Stomach smooth muscle (tissue), 2 donors: ENCODE measurements around the gene UGGT2.

Experiments used
- H3K27ac ChIP-seq: one replicate; pipeline ENCODE4 v1.7.0; 2013; ENCODE audit warnings: mild to moderate bottlenecking, low read length, inconsistent platforms
- H3K27me3 ChIP-seq, 2 donors: one replicate each; pipeline ENCODE4 v1.7.0; 2013; ENCODE audit warnings: low read length in 2 of 2; ENCODE audit not compliant: insufficient read depth in 2 of 2, control insufficient read depth in 1 of 2
- H3K36me3 ChIP-seq, 2 donors: one replicate each; pipeline ENCODE4 v1.7.0; 2013; ENCODE audit warnings: low read length in 2 of 2; ENCODE audit not compliant: control insufficient read depth in 2 of 2, insufficient read depth in 2 of 2
- H3K4me1 ChIP-seq: one replicate; pipeline ENCODE4 v1.7.0; 2013; ENCODE audit warnings: low read length; ENCODE audit not compliant: control insufficient read depth, insufficient read depth
- H3K4me3 ChIP-seq, 2 donors: one replicate each; pipeline ENCODE4 v1.7.0; 2013; ENCODE audit warnings: low read length in 2 of 2
- H3K9ac ChIP-seq, 2 donors: one replicate each; pipeline ENCODE4 v1.7.0; 2013; ENCODE audit warnings: low read length in 2 of 2, mild to moderate bottlenecking in 1 of 2
- H3K9me3 ChIP-seq, 2 donors: one replicate each; pipeline ENCODE4 v1.7.0; 2013; ENCODE audit warnings: low read length in 2 of 2; ENCODE audit not compliant: control insufficient read depth in 2 of 2
- donor health status: healthy.
- donor health status: Pancreatic carcinoma.

UGGT2 gene

GRCh38 chr13:96053003-96053703, at the start of gene UGGT2:
UGGT2 (minus strand) TSS chr13:96053401; CDS start chr13:96053312, 89 bp downstream.
- H3K27me3 ChIP-seq, result no peaks in the 10 kb centered on the region
- no peaks in the 10 kb centered on the region for H3K36me3 ChIP-seq
- peak within 1 kb of the TSS; percentile 92 to 97 for H3K4me3 ChIP-seq
- peak within 1 kb of the TSS; percentile 70 for H3K27ac ChIP-seq
- no peaks in the 10 kb centered on the region for H3K9me3 ChIP-seq
- peak within 1 kb of the TSS; percentile 76 to 88 for H3K9ac ChIP-seq
- peaks cover 7% of the 10 kb centered on the region for H3K4me1 ChIP-seq

DNA sequence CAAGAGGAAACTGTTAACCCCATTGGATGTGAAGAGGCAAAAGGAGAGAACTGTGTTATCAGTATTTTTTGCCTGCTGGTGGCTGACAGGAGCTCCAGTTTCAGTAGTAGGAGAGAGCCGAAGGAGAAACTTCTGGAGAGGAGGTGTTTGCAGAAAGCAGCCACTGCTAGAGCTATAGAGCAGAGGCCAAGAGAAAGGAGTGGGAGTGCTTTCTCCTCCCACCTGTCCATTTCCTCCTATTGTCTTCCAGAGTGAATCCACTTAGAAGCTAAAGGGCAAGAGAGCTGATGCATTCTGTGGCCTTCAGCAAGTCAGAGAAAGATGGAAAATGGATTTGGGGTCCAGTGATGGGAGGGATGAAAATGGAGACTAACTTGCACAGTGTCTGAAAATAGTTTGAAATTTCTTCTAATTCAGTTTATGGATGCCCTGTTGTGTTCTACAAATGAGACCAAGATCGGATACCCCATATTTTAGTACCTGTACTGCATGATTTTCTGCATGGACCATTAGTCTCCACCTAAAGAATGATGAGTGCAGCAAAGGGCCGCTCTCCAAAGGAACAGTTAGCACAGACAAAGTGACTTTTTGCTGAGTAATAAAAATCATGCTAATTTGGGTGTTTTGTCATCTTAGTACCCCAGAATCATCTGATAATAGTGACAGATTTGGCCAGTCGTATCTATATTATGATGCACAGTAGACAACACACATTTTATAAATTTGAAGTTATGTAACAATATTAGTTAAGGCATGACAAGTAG, 47.4 kb upstream of the UGGT2 start:
- Histone ChIP-seq H3K36me3 (no peaks in the 10 kb centered on the region), H3K9me3 (no peaks in the 10 kb centered on the region), H3K4me1 (no peaks in the 10 kb centered on the region), H3K27ac (no peak overlapping the region), H3K27me3 (no peaks in the 10 kb centered on the region), H3K4me3 (no peak overlapping the region), H3K9ac (no peak overlapping the region)

DNA sequence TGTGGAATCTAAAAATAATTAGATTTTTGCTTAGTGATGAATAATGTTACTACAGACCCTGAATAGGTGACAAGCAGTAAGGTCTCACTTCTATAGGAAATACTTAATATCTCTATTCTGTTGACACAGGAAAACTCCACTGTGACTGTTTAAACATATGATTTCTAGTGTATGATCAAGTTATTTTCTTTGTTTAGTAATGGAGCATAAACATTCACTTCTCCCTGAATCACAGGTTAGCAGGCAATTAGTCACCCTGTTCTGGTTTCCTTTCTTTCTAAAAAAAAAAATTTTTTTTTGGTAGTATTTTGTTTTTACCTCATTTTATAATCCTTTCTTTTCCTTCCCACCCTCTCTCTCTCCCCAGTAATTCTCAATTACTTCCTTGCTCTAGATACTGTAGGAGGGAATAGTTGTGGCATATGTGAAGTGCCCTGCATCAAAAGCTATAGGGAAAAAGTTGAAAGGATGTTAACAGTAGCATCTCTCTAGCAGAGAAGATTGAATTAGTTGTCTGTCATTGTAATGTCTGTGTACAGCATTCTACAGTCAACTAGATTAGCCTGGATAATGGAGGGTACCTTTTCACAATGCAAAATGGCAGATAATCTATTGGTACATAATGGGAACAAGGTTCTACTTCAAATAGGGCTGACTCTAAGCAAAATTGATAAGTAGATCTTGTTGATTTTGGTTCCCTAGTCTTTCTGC, 40.2 kb upstream of the UGGT2 start:
- peaks cover 8% of the 10 kb centered on the region for H3K4me1 ChIP-seq
- peaks cover 6 to 19% of the 10 kb centered on the region in 2 donors for H3K27me3 ChIP-seq
- H3K27ac ChIP-seq, result no peak overlapping the region
- no peaks in the 10 kb centered on the region for H3K9me3 ChIP-seq
- H3K9ac ChIP-seq, result peak overlapping the region in 1 of 2 donors; percentile 6
- peak overlapping the region in 1 of 2 donors; percentile 10 for H3K4me3 ChIP-seq
- no peaks in the 10 kb centered on the region for H3K36me3 ChIP-seq

GRCh38 chr13:96091164-96092117, 38.2 kb upstream of the UGGT2 start:
- Histone ChIP-seq H3K27me3 (peaks cover 6 to 19% of the 10 kb centered on the region in 2 donors), H3K27ac (no peak overlapping the region), H3K9ac (peak overlapping the region; percentile 6 to 49)

GRCh38 chr13:96090240-96091101, 37.3 kb upstream of the UGGT2 start:
- Histone ChIP-seq H3K9me3 (no peaks in the 10 kb centered on the region), H3K36me3 (no peaks in the 10 kb centered on the region), H3K27me3 (peaks cover 6 to 19% of the 10 kb centered on the region in 2 donors), H3K9ac (no peak overlapping the region), H3K4me3 (peak overlapping the region; percentile 69 to 73), H3K27ac (no peak overlapping the region), H3K4me1 (peaks cover 8% of the 10 kb centered on the region)

More at GRCh38 chr13:96091164-96092117, 38.2 kb upstream of the UGGT2 start:
- H3K4me1 ChIP-seq, result peaks cover 8% of the 10 kb centered on the region
- no peaks in the 10 kb centered on the region for H3K36me3 ChIP-seq
- H3K4me3 ChIP-seq, result peak overlapping the region; percentile 70 to 73
- H3K9me3 ChIP-seq, result no peaks in the 10 kb centered on the region

GRCh38 chr13:96089749-96090239, 36.6 kb upstream of the UGGT2 start, which contains the start of gene HS6ST3:
HS6ST3 (plus strand) TSS chr13:96090107.
- peak within 1 kb of the TSS; percentile 69 to 73 for H3K4me3 ChIP-seq
- no peak within 1 kb of the TSS for H3K27ac ChIP-seq
- H3K9ac ChIP-seq, result peak within 1 kb of the TSS in 1 of 2 donors; percentile 9

GRCh38 chr13:96089139-96089538, 35.9 kb upstream of the UGGT2 start:
- Histone ChIP-seq H3K4me1 (peaks cover 8% of the 10 kb centered on the region), H3K36me3 (no peaks in the 10 kb centered on the region), H3K9ac (no peak overlapping the region), H3K4me3 (peak overlapping the region; percentile 69 to 73), H3K27me3 (peaks cover 6 to 18% of the 10 kb centered on the region in 2 donors), H3K9me3 (no peaks in the 10 kb centered on the region), H3K27ac (no peak overlapping the region)

More at GRCh38 chr13:96089749-96090239, 36.6 kb upstream of the UGGT2 start, which contains the start of gene HS6ST3:
- no peaks in the 10 kb centered on the region for H3K36me3 ChIP-seq
- peaks cover 8% of the 10 kb centered on the region for H3K4me1 ChIP-seq
- no peaks in the 10 kb centered on the region for H3K9me3 ChIP-seq
- H3K27me3 ChIP-seq, result peaks cover 6 to 20% of the 10 kb centered on the region in 2 donors

- H3K4me3 ChIP-seq, result no peak overlapping the region
- H3K36me3 ChIP-seq, result no peaks in the 10 kb centered on the region
- H3K9ac ChIP-seq, result no peak overlapping the region
- no peak overlapping the region for H3K27ac ChIP-seq
- peaks cover 8% of the 10 kb centered on the region for H3K4me1 ChIP-seq
- H3K27me3 ChIP-seq, result peaks cover 6 to 14% of the 10 kb centered on the region in 2 donors
- no peaks in the 10 kb centered on the region for H3K9me3 ChIP-seq
Observed at GRCh38 chr13:96086736-96087135, 33.5 kb upstream of the UGGT2 start.

DNA sequence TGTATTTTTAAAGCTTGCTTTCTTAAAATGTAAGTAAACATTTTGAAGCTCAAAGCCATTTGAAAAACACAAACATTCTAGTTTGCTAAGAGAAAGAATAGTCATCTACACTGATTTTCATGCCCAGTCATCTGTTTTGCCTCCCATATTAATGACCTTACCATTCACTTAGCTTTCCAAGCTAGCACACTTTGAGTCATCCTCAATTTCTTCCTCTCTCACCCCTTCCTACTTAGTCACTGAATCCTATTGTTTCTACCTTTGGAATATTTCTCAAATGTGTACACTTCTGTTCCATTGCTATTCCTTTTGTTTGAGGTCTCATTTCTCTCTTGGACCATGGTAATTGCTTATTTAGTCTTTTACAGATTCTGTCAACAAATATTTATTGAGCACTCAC, 29.4 kb upstream of the UGGT2 start:
- H3K4me3 ChIP-seq, result no peak overlapping the region
- H3K27ac ChIP-seq, result no peak overlapping the region

More for the DNA sequence above, 29.4 kb upstream of the UGGT2 start:
- no peaks in the 10 kb centered on the region for H3K9me3 ChIP-seq
- H3K4me1 ChIP-seq, result no peaks in the 10 kb centered on the region
- no peak overlapping the region for H3K9ac ChIP-seq
- H3K36me3 ChIP-seq, result no peaks in the 10 kb centered on the region
- peaks cover 0 to 2% of the 10 kb centered on the region in 2 donors for H3K27me3 ChIP-seq
